HG03135 (cell line): ENCODE measurements around the gene GAS7.
"Not testable (repeated sequence)": the region's sequence is repeated elsewhere in the genome, so short reads cannot be mapped to it uniquely, and the experiment has no call there.

Experiments
- ATAC-seq: cut with Tn5 transposase; IDR thresholded peaks from one replicate; pipeline ENCODE4 v1.9.1; 2021; ENCODE audit warnings: mild to moderate bottlenecking, moderate library complexity; ENCODE audit not compliant: unreplicated experiment

Gene GAS7

GRCh38 chr17:9924735-9925191 lies 273.6 kb downstream of the GAS7 start:
- ATAC-seq: peak; percentile 60

GRCh38 chr17:9922012-9922848 lies 276.2 kb downstream of the GAS7 start:
- no peak for ATAC-seq

GRCh38 chr17:9921216-9921615 lies 277.2 kb downstream of the GAS7 start:
- not testable (repeated sequence) for ATAC-seq

GRCh38 chr17:9918804-9919352 lies 279.5 kb downstream of the GAS7 start:
- ATAC-seq: no peak

GRCh38 chr17:9918352-9918751 lies 280.1 kb downstream of the GAS7 start:
- no peak for ATAC-seq

GRCh38 chr17:9917801-9918200 lies 280.6 kb downstream of the GAS7 start:
- no peak for ATAC-seq

GRCh38 chr17:9917131-9917530 lies 281.3 kb downstream of the GAS7 start:
- no peak for ATAC-seq

- no peak for ATAC-seq
Measured at GRCh38 chr17:9916108-9916507, 282.3 kb downstream of the GAS7 start.

GRCh38 chr17:9913476-9913875 lies 284.9 kb downstream of the GAS7 start:
- ATAC-seq: no peak

GRCh38 chr17:9912121-9913099 lies 286.0 kb downstream of the GAS7 start:
- ATAC-seq: no peak

GRCh38 chr17:9911089-9911488 lies 287.3 kb downstream of the GAS7 start:
- no peak for ATAC-seq

GRCh38 chr17:9908649-9909042 lies 289.8 kb downstream of the GAS7 start:
- no peak for ATAC-seq

- no peak for ATAC-seq
Measured at GRCh38 chr17:9907883-9908648, 290.3 kb downstream of the GAS7 start.

GRCh38 chr17:9907131-9907530 lies 291.3 kb downstream of the GAS7 start:
- ATAC-seq: no peak

- ATAC-seq: no peak
Measured at GRCh38 chr17:9906616-9907015, 291.8 kb downstream of the GAS7 start.

GRCh38 chr17:9905902-9906301 lies 292.5 kb downstream of the GAS7 start:
- ATAC-seq: peak; percentile 59

- ATAC-seq: no peak
Measured at GRCh38 chr17:9905078-9905415, 293.4 kb downstream of the GAS7 start, which contains the start of gene RCVRN. Gene RCVRN (minus strand): TSS chr17:9905271. CDS start chr17:9905180, 91 bp downstream.

GRCh38 chr17:9904277-9905077 lies 293.9 kb downstream of the GAS7 start:
- no peak for ATAC-seq

GRCh38 chr17:9902120-9902519 lies 296.3 kb downstream of the GAS7 start:
- ATAC-seq: no peak

- ATAC-seq: no peak
Measured at GRCh38 chr17:9900784-9901183, 297.6 kb downstream of the GAS7 start.
